Measurements from ENCODE around the gene ACER3. TPM values are rescaled to one million over a fixed set of nuclear protein-coding genes. Genes with fewer than 3 reads are reported as not detected.
"Not testable (repeated sequence)": the region's sequence is repeated elsewhere in the genome, so short reads cannot be mapped to it uniquely, and the experiment has no call there.

ACER3 gene
- polyA plus RNA-seq, 1 donor = 19.2 TPM

GRCh38 chr11:76995081-76995576, 134.4 kb downstream of the ACER3 start:
- DNase-seq = no peak

- no peak for DNase-seq
These were observed 136.8 kb downstream of the ACER3 start for GRCh38 chr11:76997512-76997911.

- DNase-seq = no peak
These were observed 138.9 kb downstream of the ACER3 start for GRCh38 chr11:76999597-76999996.

GRCh38 chr11:77001613-77002012, 140.9 kb downstream of the ACER3 start:
- no peak for DNase-seq

- no peak for DNase-seq
These were observed 142.1 kb downstream of the ACER3 start for GRCh38 chr11:77002776-77003175.

- no peak for DNase-seq
These were observed 143.2 kb downstream of the ACER3 start for GRCh38 chr11:77003963-77004362.

GRCh38 chr11:77009533-77010160, 148.9 kb downstream of the ACER3 start:
- no peak for DNase-seq

GRCh38 chr11:77014669-77015068, 154.0 kb downstream of the ACER3 start:
- no peak for DNase-seq

- not testable (repeated sequence) for DNase-seq
These were observed 157.7 kb downstream of the ACER3 start for GRCh38 chr11:77018396-77018924.

GRCh38 chr11:77019976-77020595, 159.4 kb downstream of the ACER3 start:
- no peak for DNase-seq

GRCh38 chr11:77020734-77021133, 160.0 kb downstream of the ACER3 start:
- no peak for DNase-seq

GRCh38 chr11:77024745-77025144, 164.0 kb downstream of the ACER3 start:
- DNase-seq = no peak

- DNase-seq = no peak
These were observed 165.5 kb downstream of the ACER3 start for GRCh38 chr11:77026221-77026620.

- DNase-seq = no peak
These were observed 166.0 kb downstream of the ACER3 start for GRCh38 chr11:77026743-77027142.

GRCh38 chr11:77027275-77027674, 166.6 kb downstream of the ACER3 start:
- no peak for DNase-seq

- no peak for DNase-seq
These were observed 169.1 kb downstream of the ACER3 start for GRCh38 chr11:77029829-77030228.

- DNase-seq = no peak
These were observed 170.2 kb downstream of the ACER3 start for GRCh38 chr11:77030834-77031414.

GRCh38 chr11:77031599-77031998, 170.9 kb downstream of the ACER3 start:
- no peak for DNase-seq

- DNase-seq = no peak
These were observed 174.3 kb downstream of the ACER3 start for GRCh38 chr11:77035039-77035438.

- DNase-seq = no peak
These were observed 174.9 kb downstream of the ACER3 start for GRCh38 chr11:77035580-77035979.

- DNase-seq = no peak
These were observed 175.7 kb downstream of the ACER3 start for GRCh38 chr11:77036398-77036797.

GRCh38 chr11:77037057-77037456, 176.3 kb downstream of the ACER3 start:
- DNase-seq = no peak

Measured in left kidney (tissue), 2 donors.